NCI-H524 treated with DMSO at 0.1 percent for 48 hours (cell line): ENCODE results near the gene DUSP8.

Source experiments
- DNase-seq: peaks from one replicate; lab custom pipeline; 2025; lab: John Stamatoyannopoulos, UW

Gene DUSP8

DNA sequence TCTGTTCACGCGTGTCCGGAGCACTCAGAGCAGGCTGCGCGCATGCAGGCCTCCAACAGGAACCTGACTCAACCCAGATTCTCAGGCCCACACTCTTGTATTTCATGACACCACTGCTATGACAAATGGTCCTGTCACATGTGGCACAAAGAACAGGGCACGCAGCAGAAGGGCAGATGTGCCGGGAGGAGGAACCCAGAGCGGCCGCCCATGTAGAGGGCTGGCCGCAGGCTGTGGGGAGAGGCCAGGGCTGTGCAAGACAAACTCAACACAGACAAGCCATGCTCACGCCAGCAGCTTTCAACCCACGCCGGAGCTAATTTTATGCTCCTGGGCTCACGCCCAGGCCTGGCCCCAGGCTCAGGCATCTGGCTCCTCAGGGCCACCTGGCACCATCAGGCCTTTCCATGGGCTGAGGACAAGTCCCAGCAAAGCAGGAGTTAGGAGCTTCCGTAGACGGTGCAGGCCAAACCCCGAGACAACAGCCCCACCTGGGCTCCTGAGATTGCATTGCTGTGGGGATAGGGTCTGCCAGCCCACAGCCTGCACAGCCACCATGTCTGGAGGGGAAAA, 40.0 kb downstream of the DUSP8 start:
- DNase-seq, result no peak

DNA sequence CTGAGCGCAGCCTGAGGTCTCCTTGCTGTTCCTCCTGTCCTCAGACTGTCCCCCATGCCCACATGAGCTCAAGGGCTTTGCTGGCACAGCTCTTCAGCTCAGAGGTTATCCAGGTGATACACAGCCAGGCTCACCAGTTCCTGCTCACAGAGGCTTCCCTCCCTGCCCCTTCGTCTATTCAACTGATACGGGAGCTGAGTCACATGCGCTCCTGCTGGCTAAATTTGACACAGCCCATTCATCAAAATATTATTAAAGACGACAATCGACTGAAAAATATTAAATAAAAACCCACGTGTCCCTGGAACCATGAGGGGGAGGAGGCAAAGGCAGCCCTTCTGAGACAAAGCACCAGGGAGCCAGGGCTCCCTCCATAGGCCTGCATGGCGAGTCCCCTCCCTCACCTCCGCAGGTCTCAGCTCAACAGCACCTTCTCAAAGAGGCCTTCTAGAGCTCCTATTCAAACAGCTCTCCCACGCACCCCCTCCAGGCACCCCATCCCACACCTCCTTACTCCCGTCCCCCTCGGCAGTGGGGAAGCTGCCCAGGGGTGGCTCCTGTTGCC, 40.5 kb downstream of the DUSP8 start:
- no peak for DNase-seq

DNA sequence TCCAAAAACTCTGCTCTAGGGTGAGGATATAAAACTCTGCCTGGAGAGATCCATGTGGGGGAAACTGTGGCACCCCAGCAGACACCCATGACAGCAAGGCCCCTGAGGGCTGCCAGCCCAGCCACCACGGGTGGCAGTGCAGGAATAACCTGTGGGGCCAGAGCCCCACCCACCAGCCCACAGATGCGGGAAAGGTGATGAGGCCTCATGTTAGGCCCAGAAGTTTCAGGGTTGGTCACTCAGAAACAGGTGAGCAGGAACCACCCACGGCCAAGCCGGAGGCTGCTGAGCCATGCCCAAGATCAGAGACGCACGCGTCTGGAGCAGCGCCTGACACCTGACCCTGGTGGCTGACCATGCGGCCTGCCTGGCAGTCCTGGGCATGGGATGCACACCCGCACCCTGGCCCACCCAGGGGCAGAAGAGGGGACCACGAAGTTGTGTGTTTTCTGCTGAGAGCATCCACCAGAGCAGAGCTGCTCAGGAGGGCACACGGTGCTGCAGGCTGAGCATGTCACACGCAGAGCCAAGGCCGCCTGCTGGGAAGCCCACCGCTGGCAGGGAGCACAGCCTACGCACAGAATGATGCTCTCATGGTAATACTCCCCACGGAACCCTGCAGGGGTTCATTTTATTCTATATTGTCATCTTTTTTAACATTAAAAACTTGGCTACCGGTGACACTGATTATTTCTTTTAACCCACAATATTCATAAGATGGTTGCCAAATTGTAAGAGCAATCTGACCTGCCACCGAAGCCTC, 41.2 kb downstream of the DUSP8 start:
- no peak for DNase-seq

DNA sequence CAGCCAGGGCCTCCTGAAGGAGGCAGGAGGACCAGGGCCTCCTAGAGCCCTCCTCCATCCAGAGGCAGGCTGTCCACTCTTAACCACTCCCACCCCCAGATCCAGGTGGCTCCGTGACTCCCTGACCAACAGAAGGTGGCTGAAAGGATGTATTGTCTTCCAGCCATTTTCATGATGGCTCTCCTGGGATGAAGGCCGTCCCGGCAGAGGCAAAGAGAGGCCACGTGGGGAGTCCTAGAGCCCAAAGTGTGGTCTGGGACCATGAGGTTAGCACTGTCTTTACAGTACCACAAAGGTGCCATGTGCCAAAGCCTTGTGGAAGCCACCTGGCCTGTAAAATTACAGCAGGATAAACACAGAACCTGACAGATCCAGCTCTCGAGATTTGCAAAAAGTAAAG, 42.3 kb downstream of the DUSP8 start:
- no peak for DNase-seq

DNA sequence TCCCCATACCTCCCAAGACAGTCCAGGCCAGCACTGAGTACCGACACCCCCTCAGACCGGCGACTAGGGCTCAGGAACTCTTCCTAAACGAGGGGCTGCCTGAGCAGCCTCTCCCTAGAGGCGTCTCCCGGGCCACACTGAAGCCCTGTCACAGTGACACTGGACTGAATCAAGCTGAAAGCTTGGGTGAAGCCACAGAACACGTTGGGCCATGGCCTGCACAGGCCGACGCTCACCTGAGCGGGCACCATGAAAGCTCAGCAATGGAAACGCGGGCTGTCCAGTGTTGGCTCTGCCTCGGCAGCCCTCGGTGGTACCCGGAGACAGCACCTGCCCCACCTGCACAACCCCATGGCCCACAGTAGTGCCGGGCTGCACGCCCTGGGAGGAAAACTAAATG, 42.8 kb downstream of the DUSP8 start:
- DNase-seq, result no peak

DNA sequence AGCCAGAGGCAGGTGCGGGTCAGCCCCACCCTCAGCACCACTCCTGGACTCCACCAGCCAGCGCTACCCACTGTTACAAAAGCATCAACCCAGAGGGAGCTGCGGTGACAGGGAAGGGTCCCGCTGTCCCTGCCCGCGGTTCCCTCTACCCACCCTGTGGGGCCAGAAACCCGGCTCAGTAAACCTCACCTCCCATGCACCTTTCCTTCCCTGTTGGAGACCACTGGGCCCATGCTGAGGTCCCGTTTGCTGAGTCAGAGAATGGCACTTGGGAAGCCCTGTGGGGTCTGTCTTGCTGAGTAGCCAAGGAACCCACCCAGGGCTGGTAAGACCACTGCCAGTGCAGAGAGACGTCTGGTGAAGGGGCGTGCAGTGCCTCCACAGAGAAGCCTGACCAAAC, 43.4 kb downstream of the DUSP8 start:
- no peak for DNase-seq

DNA sequence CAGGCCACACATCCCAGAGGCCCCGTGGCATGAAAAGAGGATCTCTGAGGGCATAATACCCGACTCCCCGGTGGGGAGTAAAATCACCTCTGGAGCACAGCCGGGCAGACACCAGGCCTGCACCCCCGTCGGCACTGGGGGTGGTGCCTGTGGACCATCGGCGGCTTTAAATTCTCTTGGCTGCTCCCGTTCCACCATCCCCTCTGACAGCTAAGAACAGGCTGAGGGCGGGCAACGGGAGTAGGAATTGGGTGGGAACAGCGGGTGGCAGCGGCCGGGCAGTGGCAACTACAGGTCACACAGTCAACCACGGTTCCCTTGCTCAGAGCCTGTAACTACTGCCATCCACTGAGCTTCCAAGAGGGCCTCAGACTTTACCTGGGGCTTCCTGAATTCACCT, 45.3 kb downstream of the DUSP8 start:
- no peak for DNase-seq

DNA sequence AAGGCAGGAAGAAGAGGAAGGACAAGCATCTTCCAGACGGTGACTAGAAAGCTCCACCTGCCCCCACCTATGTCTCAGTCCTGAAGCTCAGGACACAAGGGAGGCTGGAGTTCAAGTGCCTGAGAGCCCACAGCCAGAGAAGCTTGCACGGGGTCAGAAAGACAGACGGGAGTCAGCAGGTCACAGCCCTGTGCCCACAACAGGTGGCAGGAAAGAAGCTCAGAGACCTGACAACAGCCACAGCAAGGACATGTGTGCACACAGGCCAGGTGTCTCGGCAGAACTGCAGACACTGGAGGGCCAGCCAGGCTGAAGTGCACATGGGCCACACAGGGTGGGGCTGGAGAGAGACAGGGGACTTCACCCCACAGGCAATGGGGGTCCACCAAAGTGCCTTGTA, 48.3 kb downstream of the DUSP8 start:
- no peak for DNase-seq

DNA sequence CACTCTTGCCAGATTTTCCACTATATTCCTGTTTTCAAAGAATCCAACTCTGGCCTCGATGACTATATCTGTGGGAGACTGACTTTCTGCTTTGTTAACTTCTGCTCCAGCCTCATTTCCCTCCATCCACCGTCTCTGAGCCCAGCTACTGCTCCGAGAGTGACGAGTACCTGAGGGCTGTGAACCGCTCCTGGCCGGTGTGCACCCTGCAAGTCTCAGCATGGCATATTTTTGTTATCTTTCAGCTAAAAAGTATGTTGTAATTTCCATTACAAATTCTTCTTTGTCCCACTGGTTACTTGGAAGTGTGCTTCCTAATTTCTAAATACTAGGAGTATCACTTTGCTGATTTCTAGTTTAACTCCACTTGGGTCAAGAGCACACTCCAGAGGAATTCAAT, 49.0 kb downstream of the DUSP8 start:
- no peak for DNase-seq

DNA sequence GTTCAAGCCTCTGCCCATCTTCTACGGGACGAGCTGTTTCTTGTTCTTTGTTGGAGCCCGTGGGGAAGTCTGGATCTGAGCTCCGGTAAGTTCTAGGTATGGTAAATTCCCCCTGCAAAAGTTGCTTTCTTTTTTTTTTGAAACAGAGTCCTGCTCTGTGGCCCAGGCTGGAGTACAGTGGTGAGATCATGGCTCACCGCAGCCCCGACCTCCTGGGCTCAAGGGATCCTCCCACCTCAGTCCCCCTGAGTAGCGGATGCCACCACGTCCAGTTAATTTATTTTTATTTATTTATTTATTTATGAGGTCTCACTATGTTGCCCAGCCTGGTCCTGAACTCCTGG, 50.0 kb downstream of the DUSP8 start:
- no peak for DNase-seq

DNA sequence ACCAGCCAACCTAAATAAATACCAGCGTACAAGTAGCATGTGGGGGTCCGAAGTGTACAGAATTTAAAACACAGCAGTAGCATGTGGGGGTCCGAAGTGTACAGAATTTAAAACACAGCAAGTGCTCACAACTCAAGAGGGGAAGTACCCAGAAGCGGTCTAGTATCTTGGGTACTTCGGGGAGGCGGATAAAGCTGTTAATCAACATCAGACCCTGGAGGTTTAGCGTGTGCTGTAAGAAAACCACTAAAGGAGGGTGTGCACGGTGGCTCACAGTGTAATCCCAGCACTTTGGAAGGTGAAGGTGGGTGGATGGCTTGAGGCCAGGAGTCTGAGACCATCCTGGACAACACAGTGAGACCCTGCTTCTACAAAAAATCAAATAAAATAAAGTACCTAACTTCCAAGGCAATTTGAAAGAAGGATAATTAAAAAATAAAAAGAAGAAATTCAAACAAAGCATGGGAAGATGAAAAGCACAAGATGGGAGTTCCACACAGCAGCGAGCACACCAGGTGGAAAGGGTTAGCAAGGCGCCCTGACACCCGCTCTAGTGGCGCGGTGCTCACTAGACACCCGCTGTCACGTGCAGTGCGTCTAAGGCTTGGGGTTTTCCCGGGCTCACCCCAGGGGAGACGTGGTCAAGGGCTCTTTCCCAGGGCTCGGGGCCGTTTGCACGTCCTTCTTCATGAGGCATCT, 50.5 kb downstream of the DUSP8 start:
- DNase-seq, result no peak

DNA sequence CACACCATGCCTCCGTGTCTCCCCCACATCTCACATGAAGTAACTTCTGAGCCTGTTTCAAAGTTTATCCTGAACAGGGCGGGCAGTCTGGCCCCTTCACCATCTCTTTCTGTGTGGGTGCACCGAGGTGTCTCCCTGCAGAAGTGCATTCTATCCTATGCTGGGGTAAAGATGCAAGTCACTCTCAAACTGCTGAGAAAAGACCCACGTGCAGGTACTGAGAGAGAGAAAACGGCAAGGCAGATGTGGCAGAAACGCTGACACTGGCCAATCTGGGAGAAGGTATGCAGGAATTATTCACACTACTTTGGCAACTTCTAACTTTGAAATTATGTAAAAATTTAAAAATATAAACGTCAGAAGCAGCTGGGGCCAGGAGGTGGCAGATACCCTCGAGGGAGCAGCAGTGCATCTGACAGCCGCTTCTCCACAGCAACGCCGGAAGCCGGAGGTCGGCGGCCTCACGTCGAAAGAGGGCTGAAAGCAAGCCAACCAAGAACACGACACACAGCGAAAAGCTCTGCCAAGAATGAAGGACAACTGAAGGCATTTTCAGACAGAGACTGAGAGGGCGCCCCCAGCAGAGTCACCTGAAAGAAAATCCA, 51.3 kb downstream of the DUSP8 start:
- no peak for DNase-seq

DNA sequence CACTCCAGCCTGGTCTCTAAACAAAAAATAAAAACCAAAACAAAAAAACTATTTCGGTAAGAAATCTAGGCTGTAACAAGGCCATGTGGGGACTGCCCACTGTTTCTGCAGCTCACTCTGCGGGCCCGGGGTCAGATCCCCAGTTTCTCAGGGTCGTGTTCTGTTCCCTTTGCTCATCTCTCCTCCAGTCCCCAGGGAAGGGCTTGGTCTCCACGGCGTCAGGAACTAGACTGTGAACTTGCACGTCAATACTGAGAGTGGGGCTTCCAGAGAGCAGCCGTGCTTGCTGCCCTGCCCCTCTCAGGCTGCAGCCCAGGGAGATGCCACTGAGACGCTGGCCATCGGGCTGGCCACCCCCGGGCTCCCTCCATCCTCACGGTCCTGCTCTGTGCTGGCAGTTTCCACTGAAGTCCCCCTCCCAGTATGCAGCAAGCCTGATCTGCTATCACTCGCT, 51.8 kb downstream of the DUSP8 start:
- no peak for DNase-seq

DNA sequence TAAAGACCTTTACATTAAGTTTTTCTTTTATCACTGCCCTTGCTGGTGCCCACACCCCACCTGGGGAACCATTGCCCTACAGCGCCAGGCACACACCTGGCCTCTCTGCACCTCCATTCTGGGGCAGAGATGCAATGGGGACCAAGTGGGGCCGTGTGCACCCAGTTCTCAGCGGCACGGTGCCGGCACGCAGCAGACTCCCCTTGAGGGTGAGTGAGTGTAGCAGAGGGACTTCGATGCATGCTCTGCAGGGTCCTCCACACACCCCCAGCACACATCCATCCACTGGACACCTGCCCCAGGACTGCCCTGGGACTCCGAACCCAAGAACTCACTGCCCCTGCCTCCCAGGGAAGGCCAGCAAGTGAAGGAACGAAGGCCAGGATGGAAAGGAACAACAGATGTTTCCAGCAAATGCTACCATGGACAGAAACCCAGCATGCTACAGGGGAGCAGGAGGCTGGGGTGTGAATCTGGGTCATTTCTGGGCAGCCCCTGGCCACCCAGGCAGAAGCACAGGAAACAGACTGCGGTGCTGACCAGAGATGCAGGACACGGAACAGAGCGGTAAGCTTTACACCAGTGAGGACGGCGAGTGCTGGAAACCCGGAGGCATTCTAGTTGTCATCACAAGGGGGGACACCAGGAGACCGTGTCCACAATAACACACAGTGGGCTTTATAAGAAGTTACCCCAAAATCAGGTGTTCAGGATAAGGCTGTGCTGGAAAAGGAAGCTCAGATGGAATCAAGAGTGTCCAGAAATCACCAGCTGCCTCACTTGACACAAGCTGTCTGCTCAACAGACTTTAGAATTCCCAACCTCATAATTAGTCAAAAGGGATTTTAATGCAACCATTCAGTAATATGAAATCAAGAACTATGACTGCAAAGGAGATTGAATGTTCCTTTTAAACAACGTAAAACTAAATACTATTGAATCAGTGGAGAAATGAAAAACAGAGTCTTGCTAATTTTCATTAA, 52.8 kb downstream of the DUSP8 start:
- no peak for DNase-seq

DNA sequence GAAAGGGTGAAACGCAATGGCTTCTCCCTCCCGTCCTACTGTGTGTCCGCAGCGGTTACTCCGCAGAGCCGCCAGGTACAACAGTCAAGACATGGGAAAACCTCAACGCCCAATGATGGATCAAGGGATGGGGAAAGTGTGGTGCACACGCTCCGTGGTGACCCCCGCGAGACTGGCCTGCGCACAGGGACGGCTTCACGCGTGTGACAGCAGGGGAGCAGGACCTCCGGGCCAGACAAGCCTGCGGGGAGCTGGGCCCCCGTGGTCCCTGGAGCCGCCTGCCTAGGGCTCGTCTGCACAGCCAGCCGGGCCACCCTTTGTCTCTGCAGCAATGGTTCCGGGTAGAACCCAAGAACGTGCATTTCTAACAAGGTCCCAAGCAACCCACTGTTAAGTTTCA, 53.8 kb downstream of the DUSP8 start:
- DNase-seq, result no peak

DNA sequence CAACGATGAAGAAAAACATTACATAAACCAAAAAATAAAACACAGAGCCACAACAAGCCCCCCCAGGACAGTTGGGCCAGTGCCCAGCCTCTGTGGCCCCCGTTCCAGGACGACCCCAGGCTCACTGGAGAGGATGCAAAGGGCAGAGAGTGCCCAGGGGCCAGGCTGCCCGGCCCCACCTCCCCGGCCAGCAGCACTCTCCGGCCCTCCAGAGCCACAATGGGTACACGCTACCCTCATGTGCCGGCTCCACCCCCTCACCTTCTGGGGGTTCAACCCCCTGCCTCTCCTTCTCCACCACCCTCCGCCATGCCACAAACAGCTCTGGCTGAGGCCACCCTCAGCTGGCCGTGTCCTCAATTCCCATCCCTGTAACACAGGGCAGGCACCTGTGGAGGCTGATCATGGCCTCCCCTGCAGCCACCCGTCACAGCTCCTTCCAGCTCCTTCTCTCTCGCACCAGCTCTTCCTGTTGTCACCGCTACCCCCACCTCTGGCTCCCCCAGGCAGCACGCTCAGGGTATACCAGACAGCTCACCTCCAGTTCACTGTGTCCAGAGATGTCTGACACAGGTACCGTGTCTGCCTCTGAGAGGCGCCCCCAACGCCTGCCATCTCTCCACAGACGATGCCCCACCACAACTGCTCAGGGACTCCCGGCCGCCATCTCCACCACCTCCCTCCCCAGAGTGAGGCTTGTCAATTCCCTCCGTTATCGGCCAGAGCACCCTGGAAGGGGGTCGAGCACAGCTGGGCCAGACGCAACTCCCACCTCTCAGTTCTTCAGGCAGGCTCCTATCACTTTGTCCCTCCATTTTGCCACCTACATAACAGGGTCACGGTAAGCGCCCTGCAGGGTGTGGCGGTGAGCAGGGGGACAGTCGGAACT, 54.7 kb downstream of the DUSP8 start:
- no peak for DNase-seq

DNA sequence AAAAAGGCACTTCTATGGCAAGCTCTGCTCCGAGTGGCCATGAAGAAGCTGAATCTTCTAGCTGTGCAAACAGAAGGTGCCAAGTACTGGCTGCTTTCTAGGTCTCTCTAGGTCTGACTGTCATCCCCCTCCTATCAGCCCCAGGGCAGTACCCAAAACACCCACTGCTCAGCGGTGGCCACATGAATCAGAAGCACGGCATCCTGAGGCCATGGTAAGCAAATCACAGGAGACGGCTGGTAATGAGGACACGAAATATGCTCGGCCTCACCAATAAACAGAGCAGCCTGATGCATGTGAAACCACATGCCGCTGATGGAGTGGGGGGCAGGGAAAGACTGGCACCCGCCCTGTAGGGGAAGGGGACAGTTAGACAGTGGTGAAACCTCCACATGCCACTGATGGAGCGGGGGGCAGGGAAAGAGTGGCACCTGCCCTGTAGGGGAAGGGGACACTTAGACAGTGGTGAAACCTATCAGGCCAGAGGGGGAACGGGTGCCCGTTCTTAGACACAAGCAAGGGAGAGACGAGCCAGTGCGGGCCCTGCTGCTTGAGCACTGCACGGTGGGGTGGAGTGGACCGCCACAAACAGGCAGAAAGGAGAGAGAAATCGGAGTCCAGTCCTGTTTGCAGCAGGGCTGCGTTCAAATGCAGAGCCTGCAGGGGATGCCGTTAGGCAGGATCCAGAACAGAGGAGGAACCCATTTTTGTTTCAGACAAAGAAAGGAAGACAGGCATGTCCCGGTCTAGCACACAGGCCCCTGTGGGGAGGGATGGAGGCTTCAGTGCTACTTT, 55.6 kb downstream of the DUSP8 start:
- no peak for DNase-seq

DNA sequence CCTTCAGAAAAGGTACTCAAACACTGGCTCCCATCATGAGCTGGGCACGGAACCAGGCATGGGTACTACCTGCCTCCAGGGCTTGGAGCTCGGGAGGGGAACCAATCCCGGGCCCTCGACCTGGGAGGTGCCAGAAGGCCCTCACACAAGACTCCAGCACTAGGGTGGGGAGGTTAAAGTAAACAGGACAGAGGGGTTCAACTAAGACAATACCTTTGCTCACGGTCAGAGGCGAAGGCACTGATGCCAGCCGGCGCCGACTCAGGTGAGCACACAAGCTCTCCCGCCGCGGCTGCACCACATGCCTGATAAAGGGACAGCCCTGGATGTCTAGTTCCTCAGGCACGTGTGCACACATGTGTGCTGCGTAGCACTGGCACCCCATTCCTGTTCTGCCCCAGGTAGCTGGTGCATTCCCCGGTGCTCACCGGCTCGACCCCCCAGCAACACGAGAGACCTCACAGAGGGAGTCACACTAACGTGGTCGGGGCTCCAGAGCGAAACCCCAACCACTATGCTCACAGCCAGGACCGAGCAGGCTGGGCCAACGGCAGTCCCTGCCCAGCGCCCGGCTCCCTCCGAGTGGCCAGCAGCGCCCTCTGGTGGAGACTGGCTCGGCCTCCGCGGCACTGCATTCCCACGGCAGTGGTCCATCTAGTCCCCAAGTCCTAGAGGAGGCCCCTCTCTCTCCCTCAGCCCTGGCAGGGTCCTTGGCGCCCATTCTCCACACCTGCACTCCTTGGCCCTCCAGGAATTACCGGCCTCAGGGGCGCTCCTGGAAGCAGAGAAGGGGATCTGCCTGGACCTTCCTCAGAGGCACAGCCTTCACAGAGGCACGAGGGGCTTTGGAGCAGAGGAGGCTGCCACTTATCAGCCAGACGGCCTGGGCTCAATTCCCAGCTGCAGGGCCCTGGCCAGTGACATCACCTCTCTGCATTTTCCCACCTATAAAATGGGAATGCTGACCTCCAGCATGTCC, 56.7 kb downstream of the DUSP8 start:
- DNase-seq, result no peak
